Mesodermal cell (in vitro differentiated cells): ENCODE data around the gene RALGDS.
"Not testable (repeated sequence)": the region's sequence is repeated elsewhere in the genome, so short reads cannot be mapped to it uniquely, and the experiment has no call there.

Source experiments
- H3K27ac ChIP-seq: 2 replicates; pipeline ENCODE4 v1.7.0; 2013; ENCODE audit warnings: mild to moderate bottlenecking, low read depth, low read length, moderate library complexity; ENCODE audit not compliant: severe bottlenecking
- H3K36me3 ChIP-seq: 2 replicates; pipeline ENCODE4 v1.7.1; 2013; ENCODE audit warnings: mild to moderate bottlenecking, low read length, moderate library complexity; ENCODE audit not compliant: control insufficient read depth, insufficient read depth
- H3K4me1 ChIP-seq: one replicate; pipeline ENCODE4 v1.7.1; 2013; ENCODE audit warnings: mild to moderate bottlenecking, low read length; ENCODE audit not compliant: insufficient read depth, control insufficient read depth, poor library complexity, severe bottlenecking
- H3K4me3 ChIP-seq: 2 replicates; pipeline ENCODE4 v1.7.0; 2013; ENCODE audit warnings: low read length, control low read depth, mild to moderate bottlenecking; ENCODE audit not compliant: insufficient read depth, poor library complexity, severe bottlenecking; ENCODE audit errors: extremely low read depth
- H3K9me3 ChIP-seq: 2 replicates; pipeline ENCODE4 v1.7.1; 2013; ENCODE audit warnings: mild to moderate bottlenecking, low read length, moderate library complexity; ENCODE audit not compliant: control insufficient read depth
- WGBS, 2 experiments: methylation state at CpG; one replicate each; pipeline ENCODE4 v1.1.5; 2013; ENCODE audit warnings: missing lambda C conversion rate in 2 of 2; ENCODE audit not compliant: insufficient coverage in 2 of 2; 5-methylcytosine and 5-hydroxymethylcytosine counted together

Gene RALGDS

DNA sequence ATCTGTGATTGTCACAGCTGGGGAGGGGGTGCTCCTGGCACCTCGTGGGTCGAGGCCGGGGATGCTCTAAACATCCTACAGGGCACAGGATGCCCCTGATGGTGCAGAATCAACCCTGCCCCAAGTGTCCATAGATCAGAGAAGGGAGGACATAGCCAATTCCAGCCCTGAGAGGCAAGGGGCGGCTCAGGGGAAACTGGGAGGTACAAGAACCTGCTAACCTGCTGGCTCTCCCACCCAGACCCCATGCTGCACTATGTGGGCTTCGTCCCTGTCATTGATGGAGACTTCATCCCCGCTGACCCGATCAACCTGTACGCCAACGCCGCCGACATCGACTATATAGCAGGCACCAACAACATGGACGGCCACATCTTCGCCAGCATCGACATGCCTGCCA is 52.6 kb downstream of the RALGDS start:
- WGBS, 2 experiments = no CpG with 5 or more reads among the region's 15 CpGs
- H3K9me3 ChIP-seq, H3K4me1 ChIP-seq, H3K27ac ChIP-seq, H3K36me3 ChIP-seq, H3K4me3 ChIP-seq: not testable (repeated sequence)

GRCh38 chr9:133067813-133068212 is 53.2 kb downstream of the RALGDS start:
- Histone ChIP-seq H3K27ac (no peak overlapping the region), H3K36me3 (peaks cover 3% of the 10 kb centered on the region), H3K4me1 (no peaks in the 10 kb centered on the region), H3K4me3 (no peak overlapping the region), H3K9me3 (no peaks in the 10 kb centered on the region)
- 88 to 94% methylated on average over 10 to 11 of the region's 11 CpGs for WGBS, 2 experiments

DNA sequence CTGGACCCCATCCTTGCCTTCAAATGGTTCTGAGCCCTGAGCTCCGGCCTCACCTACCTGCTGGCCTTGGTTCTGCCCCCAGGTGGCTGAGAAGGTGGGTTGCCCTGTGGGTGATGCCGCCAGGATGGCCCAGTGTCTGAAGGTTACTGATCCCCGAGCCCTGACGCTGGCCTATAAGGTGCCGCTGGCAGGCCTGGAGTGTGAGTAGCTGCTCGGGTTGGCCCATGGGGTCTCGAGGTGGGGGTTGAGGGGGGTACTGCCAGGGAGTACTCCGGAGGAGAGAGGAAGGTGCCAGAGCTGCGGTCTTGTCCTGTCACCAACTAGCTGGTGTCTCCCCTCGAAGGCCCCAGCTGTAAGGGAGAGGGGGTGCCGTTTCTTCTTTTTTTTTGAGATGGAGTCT is 54.0 kb downstream of the RALGDS start:
- H3K27ac ChIP-seq = no peak overlapping the region
- H3K4me1 ChIP-seq = no peaks in the 10 kb centered on the region
- no peak overlapping the region for H3K4me3 ChIP-seq
- no peaks in the 10 kb centered on the region for H3K9me3 ChIP-seq
- H3K36me3 ChIP-seq = peaks cover 3% of the 10 kb centered on the region
- WGBS, 2 experiments = 98% methylated on average over 9 to 11 of the region's 11 CpGs

DNA sequence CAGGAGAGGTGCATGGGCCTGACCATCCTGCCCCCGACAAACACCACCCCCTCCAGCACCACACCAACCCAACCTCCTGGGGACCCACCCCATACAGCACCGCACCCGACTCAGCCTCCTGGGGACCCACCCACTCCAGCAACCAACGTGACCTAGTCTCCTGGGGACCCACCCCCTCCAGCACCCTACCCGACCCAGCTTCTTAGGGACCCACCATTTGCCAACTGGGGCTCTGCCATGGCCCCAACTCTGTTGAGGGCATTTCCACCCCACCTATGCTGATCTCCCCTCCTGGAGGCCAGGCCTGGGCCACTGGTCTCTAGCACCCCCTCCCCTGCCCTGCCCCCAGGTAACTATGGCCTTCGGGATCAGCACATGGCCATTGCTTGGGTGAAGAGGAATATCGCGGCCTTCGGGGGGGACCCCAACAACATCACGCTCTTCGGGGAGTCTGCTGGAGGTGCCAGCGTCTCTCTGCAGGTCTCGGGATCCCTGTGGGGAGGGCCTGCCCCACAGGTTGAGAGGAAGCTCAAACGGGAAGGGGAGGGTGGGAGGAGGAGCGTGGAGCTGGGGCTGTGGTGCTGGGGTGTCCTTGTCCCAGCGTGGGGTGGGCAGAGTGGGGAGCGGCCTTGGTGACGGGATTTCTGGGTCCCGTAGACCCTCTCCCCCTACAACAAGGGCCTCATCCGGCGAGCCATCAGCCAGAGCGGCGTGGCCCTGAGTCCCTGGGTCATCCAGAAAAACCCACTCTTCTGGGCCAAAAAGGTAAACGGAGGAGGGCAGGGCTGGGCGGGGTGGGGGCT is 54.7 kb downstream of the RALGDS start:
- H3K9me3 ChIP-seq = no peaks in the 10 kb centered on the region
- no peak overlapping the region for H3K27ac ChIP-seq
- H3K4me3 ChIP-seq = no peak overlapping the region
- H3K4me1 ChIP-seq = no peaks in the 10 kb centered on the region
- H3K36me3 ChIP-seq = peaks cover 3% of the 10 kb centered on the region
- 92 to 96% methylated on average over 12 to 17 of the region's 25 CpGs for WGBS, 2 experiments

DNA sequence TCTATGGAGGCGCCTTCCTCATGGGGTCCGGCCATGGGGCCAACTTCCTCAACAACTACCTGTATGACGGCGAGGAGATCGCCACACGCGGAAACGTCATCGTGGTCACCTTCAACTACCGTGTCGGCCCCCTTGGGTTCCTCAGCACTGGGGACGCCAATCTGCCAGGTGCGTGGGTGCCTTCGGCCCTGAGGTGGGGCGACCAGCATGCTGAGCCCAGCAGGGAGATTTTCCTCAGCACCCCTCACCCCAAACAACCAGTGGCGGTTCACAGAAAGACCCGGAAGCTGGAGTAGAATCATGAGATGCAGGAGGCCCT is 56.0 kb downstream of the RALGDS start:
- peaks cover 3% of the 10 kb centered on the region for H3K36me3 ChIP-seq
- no peak overlapping the region for H3K27ac ChIP-seq
- H3K4me3 ChIP-seq = no peak overlapping the region
- WGBS, 2 experiments = 94 to 97% methylated on average over 13 of the region's 17 CpGs
- H3K4me1 ChIP-seq = peaks cover 9% of the 10 kb centered on the region
- no peaks in the 10 kb centered on the region for H3K9me3 ChIP-seq

- Histone ChIP-seq H3K36me3 (peaks cover 3% of the 10 kb centered on the region), H3K9me3 (no peaks in the 10 kb centered on the region), H3K4me3 (no peak overlapping the region), H3K27ac (no peak overlapping the region), H3K4me1 (peaks cover 14% of the 10 kb centered on the region)
- 89 to 97% methylated on average over 25 to 27 of the region's 30 CpGs for WGBS, 2 experiments
Measured at GRCh38 chr9:133064241-133065069, 56.6 kb downstream of the RALGDS start.

DNA sequence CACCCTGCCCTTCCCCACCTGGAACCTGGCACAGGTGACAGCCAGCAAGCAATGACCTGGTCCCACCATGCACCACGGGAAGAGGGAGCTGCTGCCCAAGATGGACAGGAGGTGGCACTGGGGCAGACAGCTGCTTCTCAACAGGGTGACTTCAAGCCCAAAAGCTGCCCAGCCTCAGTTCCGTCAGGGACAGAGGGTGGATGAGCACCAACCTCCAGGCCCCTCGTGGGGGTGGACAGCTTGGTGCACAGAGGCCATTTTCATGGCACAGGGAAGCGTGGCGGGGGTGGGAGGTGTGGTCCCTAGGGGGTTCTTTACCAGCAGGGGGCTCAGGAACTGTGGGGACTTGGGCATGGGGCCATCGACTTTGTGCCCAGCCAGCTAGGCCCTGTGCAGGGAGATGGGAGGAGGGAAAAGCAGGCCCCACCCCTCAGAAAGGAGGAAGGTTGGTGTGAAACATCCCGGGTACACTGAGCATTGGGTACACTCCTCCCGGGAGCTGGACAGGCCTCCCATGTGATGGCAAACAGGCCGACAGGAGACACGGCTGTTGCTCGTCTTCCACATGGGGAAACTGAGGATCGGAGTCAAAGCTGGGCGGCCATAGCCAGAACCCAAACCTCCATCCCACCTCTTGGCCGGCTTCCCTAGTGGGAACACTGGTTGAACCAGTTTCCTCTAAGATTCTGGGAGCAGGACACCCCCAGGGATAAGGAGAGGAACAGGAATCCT is 57.4 kb downstream of the RALGDS start:
- 89 to 99% methylated on average over 10 to 12 of the region's 14 CpGs for WGBS, 2 experiments
- H3K36me3 ChIP-seq = peaks cover 5% of the 10 kb centered on the region
- H3K4me1 ChIP-seq = peaks cover 18% of the 10 kb centered on the region
- H3K4me3 ChIP-seq = no peak overlapping the region
- H3K9me3 ChIP-seq = no peaks in the 10 kb centered on the region
- no peak overlapping the region for H3K27ac ChIP-seq

GRCh38 chr9:133063159-133063499 is 57.9 kb downstream of the RALGDS start:
- H3K9me3 ChIP-seq = no peaks in the 10 kb centered on the region
- WGBS, 2 experiments = 94 to 100% methylated on average over 8 of the region's 8 CpGs
- peaks cover 7% of the 10 kb centered on the region for H3K36me3 ChIP-seq
- peaks cover 18% of the 10 kb centered on the region for H3K4me1 ChIP-seq
- no peak overlapping the region for H3K4me3 ChIP-seq
- no peak overlapping the region for H3K27ac ChIP-seq

DNA sequence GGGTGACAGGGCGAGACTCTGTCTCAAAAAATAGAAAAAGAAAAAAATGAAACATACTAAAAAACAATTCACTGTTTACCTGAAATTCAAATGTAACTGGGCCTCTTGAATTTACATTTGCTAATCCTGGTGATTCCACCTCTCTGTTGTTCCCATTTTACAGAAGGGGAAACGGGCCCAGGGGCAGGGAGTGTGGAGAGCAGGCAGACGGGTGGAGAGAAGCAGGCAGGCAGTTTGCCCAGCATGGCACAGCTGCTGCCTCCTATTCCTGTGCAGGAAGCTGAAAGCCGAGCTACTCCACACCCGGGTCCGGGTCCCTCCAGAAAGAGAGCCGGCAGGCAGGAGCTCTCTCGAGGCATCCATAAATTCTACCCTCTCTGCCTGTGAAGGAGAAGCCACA is 58.5 kb downstream of the RALGDS start:
- H3K4me3 ChIP-seq, H3K27ac ChIP-seq, H3K9me3 ChIP-seq: not testable (repeated sequence)
- Histone ChIP-seq H3K4me1 (peaks cover 18% of the 10 kb centered on the region), H3K36me3 (peaks cover 13% of the 10 kb centered on the region)
- 83% methylated on average over 1 of the region's 8 CpGs; no CpG with 5 or more reads in 1 of the 2 experiments for WGBS, 2 experiments

- Histone ChIP-seq H3K4me1 (peaks cover 18% of the 10 kb centered on the region), H3K27ac (peak within 1 kb of the TSS; percentile 10), H3K36me3 (peaks cover 20% of the 10 kb centered on the region)
- H3K4me3 ChIP-seq, H3K9me3 ChIP-seq: not testable (repeated sequence)
- 100% methylated on average over 1 of the region's 9 CpGs; no CpG with 5 or more reads in 1 of the 2 experiments for WGBS, 2 experiments
Measured at GRCh38 chr9:133061764-133062145, 59.3 kb downstream of the RALGDS start, which contains the start of gene CEL. Gene CEL (plus strand): TSS chr9:133061981. CDS start chr9:133062003, 22 bp downstream.
